DOHH2 (cell line): ENCODE results near the gene ITIH5.
"Not testable (repeated sequence)": the region's sequence is repeated elsewhere in the genome, so short reads cannot be mapped to it uniquely, and the experiment has no call there.

Experiments
- H3F3A ChIP-seq: fragments of 200-600 bp; sonication (generic), shearing (Covaris generic); 2 replicates; pipeline ENCODE4 v1.6.0; 2016; ENCODE audit warnings: antibody characterized with exemption, mild to moderate bottlenecking; ENCODE audit not compliant: control insufficient read depth, insufficient read depth
- H3K27ac ChIP-seq: fragments of 200-600 bp; sonication (generic); 2 replicates; pipeline ENCODE4 v1.5.1; 2014; ENCODE audit warnings: low read depth, mild to moderate bottlenecking, low read length, moderate library complexity
- H3K27me3 ChIP-seq: fragments of 200-600 bp; sonication (generic); 2 replicates; pipeline ENCODE4 v1.6.1; 2014; ENCODE audit warnings: mild to moderate bottlenecking, low read length, mixed read lengths; ENCODE audit not compliant: control insufficient read depth
- H3K36me3 ChIP-seq: fragments of 200-600 bp; sonication (generic); 2 replicates; pipeline ENCODE4 v1.6.1; 2014; ENCODE audit warnings: mild to moderate bottlenecking, low read length, moderate library complexity, mixed read lengths; ENCODE audit not compliant: control insufficient read depth
- H3K4me1 ChIP-seq: fragments of 200-600 bp; sonication (generic); 2 replicates; pipeline ENCODE4 v1.6.1; 2014; ENCODE audit warnings: mild to moderate bottlenecking, low read length, mixed read lengths; ENCODE audit not compliant: control insufficient read depth
- H3K4me2 ChIP-seq: fragments of 200-600 bp; sonication (generic); 2 replicates; pipeline ENCODE4 v1.6.0; 2014; ENCODE audit warnings: mild to moderate bottlenecking, low read length, moderate library complexity
- H3K4me3 ChIP-seq: fragments of 200-600 bp; sonication (generic); 2 replicates; pipeline ENCODE4 v1.5.1; 2014; ENCODE audit warnings: mild to moderate bottlenecking, low read length, mixed read lengths
- H3K79me2 ChIP-seq: fragments of 200-600 bp; sonication (generic); 2 replicates; pipeline ENCODE4 v1.6.1; 2014; ENCODE audit warnings: mild to moderate bottlenecking, low read length, mixed read lengths; ENCODE audit not compliant: control insufficient read depth
- H3K9me2 ChIP-seq: fragments of 200-600 bp; sonication (generic); replicated peaks from 2 replicates; pipeline ENCODE4 v1.6.1; 2014; ENCODE audit warnings: mild to moderate bottlenecking, low read length, mixed read lengths; ENCODE audit not compliant: control insufficient read depth
- H3K9me3 ChIP-seq: fragments of 200-600 bp; sonication (generic); 2 replicates; pipeline ENCODE4 v1.6.1; 2014; ENCODE audit warnings: antibody characterized with exemption, low read length, mixed read lengths; ENCODE audit not compliant: control insufficient read depth, insufficient read depth
- H4K20me1 ChIP-seq: fragments of 200-600 bp; sonication (generic); 2 replicates; pipeline ENCODE4 v1.6.0; 2014; ENCODE audit warnings: low read depth, mild to moderate bottlenecking, antibody characterized with exemption, low read length, moderate library complexity; ENCODE audit not compliant: control insufficient read depth, insufficient read depth
- CTCF ChIP-seq: fragments of 200-600 bp; sonication (generic); IDR thresholded peaks from one replicate; pipeline ENCODE4 v1.5.1; 2014; ENCODE audit warnings: antibody characterized with exemption, mild to moderate bottlenecking, low read depth, low read length; ENCODE audit not compliant: poor library complexity, severe bottlenecking
- EZH2phosphoT487 ChIP-seq: fragments of 200-600 bp; sonication (generic); IDR thresholded peaks from 2 replicates; pipeline ENCODE4 v1.6.1; 2017; ENCODE audit warnings: borderline replicate concordance, mild to moderate bottlenecking, antibody characterized with exemption, low read length, moderate library complexity, mixed read lengths

The ITIH5 gene

DNA sequence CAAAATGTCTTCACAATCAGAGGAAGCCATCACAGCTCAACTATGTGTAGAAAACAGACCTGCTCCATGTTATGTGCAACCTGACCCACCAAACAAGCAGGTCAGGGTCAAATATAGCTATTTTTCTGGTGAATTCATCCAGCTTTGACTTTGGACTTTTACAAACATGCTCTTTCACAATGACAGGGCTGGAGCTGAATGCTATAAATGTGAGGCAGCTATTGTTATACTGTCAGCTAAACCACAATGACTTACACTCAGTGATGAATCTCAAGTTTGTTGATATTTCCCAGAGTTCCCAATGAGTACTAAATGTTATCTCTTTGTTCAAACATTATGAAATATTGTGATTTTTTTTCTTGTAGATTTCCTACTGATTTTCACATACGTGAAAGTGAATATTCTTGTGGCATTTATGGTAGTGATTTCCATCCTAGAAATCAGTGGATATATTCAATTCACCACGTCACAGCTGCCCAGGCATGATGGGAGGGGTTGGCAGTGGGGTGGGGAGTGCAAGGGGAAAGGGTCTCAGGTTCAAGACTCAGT is 33.9 kb upstream of the ITIH5 start:
- Histone ChIP-seq H4K20me1 (no peaks in the 10 kb centered on the region), H3K4me2 (no peak overlapping the region), H3K9me2 (no peaks in the 10 kb centered on the region), H3K36me3 (no peaks in the 10 kb centered on the region), H3F3A (no peaks in the 10 kb centered on the region), H3K4me1 (no peaks in the 10 kb centered on the region), H3K27ac (no peak overlapping the region), H3K27me3 (no peaks in the 10 kb centered on the region), H3K9me3 (no peaks in the 10 kb centered on the region), H3K79me2 (no peaks in the 10 kb centered on the region), H3K4me3 (no peak overlapping the region)
- TF ChIP-seq CTCF: no peak
- TF ChIP-seq EZH2phosphoT487: no peak

- H3K27ac ChIP-seq: no peak overlapping the region
- no peaks in the 10 kb centered on the region for H3K9me2 ChIP-seq
- H3K4me1 ChIP-seq: no peaks in the 10 kb centered on the region
- H3K4me2 ChIP-seq: no peak overlapping the region
- H3K79me2 ChIP-seq: no peaks in the 10 kb centered on the region
- H3F3A ChIP-seq: no peaks in the 10 kb centered on the region
- TF ChIP-seq EZH2phosphoT487 (no peak), CTCF (no peak)
- H3K27me3 ChIP-seq: no peaks in the 10 kb centered on the region
- H4K20me1 ChIP-seq: no peaks in the 10 kb centered on the region
- peaks cover 11% of the 10 kb centered on the region; the same call in 1 of the 2 replicates for H3K9me3 ChIP-seq
- no peaks in the 10 kb centered on the region for H3K36me3 ChIP-seq
- no peak overlapping the region for H3K4me3 ChIP-seq
These were observed 30.7 kb upstream of the ITIH5 start for GRCh38 chr10:7697426-7697825.

DNA sequence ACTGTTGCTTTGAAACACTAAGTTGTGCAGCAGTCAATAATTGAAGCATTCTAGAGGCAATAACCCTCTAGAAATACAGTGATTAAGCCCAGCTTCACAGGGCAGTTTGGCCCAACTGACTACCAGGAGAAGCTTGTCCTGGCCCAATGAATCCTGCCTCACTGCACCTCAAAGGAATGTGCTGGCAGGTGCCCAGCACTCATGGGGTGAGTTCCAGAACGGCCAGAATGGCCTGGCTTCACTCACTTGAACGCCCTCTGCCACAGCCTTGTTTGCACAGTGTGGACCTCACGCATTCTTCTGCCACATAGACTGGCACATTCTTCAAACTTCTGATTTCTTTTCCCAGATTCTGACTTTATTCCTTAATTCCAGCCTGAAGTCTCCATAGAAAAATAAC is 29.8 kb upstream of the ITIH5 start:
- Histone ChIP-seq H3K79me2 (no peaks in the 10 kb centered on the region), H3K27ac (no peak overlapping the region), H4K20me1 (no peaks in the 10 kb centered on the region), H3F3A (no peaks in the 10 kb centered on the region), H3K9me3 (peaks cover 17% of the 10 kb centered on the region; the same call in 1 of the 2 replicates), H3K9me2 (no peaks in the 10 kb centered on the region), H3K36me3 (no peaks in the 10 kb centered on the region), H3K4me1 (no peaks in the 10 kb centered on the region), H3K27me3 (no peaks in the 10 kb centered on the region), H3K4me2 (no peak overlapping the region), H3K4me3 (no peak overlapping the region)
- TF ChIP-seq EZH2phosphoT487: no peak
- TF ChIP-seq CTCF: no peak

- not testable (repeated sequence) for H3K9me2 ChIP-seq, H3K79me2 ChIP-seq, H3K4me3 ChIP-seq, H3K36me3 ChIP-seq, H3K27ac ChIP-seq, H3K27me3 ChIP-seq, H3K4me2 ChIP-seq, H4K20me1 ChIP-seq, H3F3A ChIP-seq, H3K4me1 ChIP-seq
- H3K9me3 ChIP-seq: peaks cover 25% of the 10 kb centered on the region
These were observed 26.4 kb upstream of the ITIH5 start for GRCh38 chr10:7693194-7693593.

DNA sequence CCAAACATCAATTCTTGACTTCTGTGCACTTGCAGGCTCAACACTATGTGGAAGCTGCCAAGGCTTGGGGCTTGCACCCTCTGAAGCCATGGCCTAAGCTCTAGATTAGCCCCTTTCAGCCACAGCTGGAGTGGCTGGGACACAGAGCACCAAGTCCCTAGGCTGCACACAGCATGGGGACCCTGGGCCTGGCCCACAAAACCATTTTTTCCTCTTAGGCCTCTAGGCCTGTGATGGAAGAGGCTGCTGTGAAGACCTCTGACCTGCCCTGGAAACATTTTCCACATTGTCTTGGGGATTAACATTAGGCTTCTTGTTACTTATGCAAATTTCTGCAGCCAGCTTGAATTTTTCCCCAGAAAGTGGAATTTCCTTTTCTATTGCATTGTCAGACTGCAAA is 25.6 kb upstream of the ITIH5 start:
- H3F3A ChIP-seq, H3K27me3 ChIP-seq, H4K20me1 ChIP-seq, H3K79me2 ChIP-seq, H3K4me3 ChIP-seq, H3K4me1 ChIP-seq, H3K27ac ChIP-seq, H3K4me2 ChIP-seq, H3K36me3 ChIP-seq, H3K9me2 ChIP-seq: not testable (repeated sequence)
- peaks cover 25% of the 10 kb centered on the region for H3K9me3 ChIP-seq

DNA sequence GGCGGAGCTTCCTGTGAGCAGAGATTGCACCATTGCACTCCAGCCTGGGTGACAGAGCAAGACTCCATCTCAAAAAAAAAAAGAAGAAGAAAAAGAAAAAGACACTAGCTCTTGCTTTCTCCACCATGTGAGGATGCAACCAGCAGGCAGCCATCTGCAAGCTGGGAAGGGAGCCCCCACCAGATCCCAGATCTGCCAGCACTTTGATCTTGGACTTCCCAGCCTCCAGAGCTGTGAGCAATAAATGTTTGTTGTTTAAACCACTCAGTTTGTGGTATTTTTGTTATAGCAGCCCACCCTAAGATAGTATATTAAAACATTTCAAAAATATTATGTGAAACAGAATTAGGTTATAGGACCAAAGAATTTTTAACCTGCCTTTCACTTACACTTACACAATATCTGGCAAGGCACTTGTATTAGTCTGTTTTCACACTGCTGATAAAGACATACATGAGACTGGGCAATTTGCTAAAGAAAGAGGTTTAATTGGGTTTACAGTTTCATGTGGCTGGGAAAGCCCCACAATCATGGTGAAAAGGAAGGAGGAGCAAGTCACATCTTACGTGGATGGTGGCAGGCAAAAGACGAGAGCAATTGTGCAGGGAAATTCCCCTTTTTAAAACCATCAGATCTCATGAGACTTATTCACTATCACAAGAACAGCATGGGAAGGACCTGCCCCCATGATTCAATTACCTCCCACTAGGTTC is 24.3 kb upstream of the ITIH5 start:
- H3K27me3 ChIP-seq, H3K4me3 ChIP-seq, H3K27ac ChIP-seq, H3K79me2 ChIP-seq, H3K4me2 ChIP-seq, H3K4me1 ChIP-seq, H3F3A ChIP-seq, H3K9me2 ChIP-seq, H4K20me1 ChIP-seq, H3K36me3 ChIP-seq: not testable (repeated sequence)
- peaks cover 25% of the 10 kb centered on the region for H3K9me3 ChIP-seq
